Measurements from ENCODE around the gene MORN2.
A peak's percentile ranks its signal among the peaks of the same experiment; 100 is the strongest.
"Not testable (repeated sequence)": the region's sequence is repeated elsewhere in the genome, so short reads cannot be mapped to it uniquely, and the experiment has no call there.

Gene MORN2

GRCh38 chr2:38875576-38876367 lies at the start of gene MORN2, which contains the start of gene DHX57:
TSS of gene MORN2 (plus strand) at chr2:38875976.
TSS of gene DHX57 (minus strand) at chr2:38875934. CDS start at chr2:38868405, 7,529 bp downstream.
- DNase-seq = peak; percentile 37

DNA sequence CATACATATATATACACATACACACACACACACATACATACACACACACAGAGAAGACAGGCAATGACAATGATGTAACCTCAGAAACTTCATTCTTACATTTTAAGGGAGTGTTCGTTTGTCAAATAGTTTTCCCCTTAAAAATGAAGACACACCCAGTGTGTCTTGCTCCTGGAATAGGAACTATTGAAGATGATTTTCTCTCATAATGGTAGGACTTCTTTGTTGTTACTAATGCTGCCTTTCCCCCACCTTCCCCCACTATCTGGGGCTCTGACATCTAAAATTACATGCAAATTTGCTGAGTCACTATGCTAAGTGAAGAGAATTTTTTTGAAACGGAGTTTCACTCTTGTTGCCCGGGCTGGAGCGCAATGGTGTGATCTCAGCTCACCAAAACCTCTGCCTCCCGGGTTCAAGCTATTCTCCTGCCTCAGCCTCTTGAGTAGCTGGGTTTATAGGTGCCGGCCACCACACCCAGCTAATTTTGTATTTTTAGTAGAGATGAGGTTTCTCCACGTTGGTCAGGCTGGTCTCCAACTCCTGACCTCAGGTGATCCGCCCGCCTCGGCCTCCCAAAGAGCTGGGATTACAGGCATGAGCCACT lies 48.1 kb upstream of the MORN2 start:
- not testable (repeated sequence) for DNase-seq

- DNase-seq = no peak
These were observed 47.3 kb upstream of the MORN2 start for GRCh38 chr2:38828460-38828859.

GRCh38 chr2:38829971-38830370 lies 45.8 kb upstream of the MORN2 start:
- no peak for DNase-seq

GRCh38 chr2:38830526-38831159 lies 45.1 kb upstream of the MORN2 start:
- no peak for DNase-seq

DNA sequence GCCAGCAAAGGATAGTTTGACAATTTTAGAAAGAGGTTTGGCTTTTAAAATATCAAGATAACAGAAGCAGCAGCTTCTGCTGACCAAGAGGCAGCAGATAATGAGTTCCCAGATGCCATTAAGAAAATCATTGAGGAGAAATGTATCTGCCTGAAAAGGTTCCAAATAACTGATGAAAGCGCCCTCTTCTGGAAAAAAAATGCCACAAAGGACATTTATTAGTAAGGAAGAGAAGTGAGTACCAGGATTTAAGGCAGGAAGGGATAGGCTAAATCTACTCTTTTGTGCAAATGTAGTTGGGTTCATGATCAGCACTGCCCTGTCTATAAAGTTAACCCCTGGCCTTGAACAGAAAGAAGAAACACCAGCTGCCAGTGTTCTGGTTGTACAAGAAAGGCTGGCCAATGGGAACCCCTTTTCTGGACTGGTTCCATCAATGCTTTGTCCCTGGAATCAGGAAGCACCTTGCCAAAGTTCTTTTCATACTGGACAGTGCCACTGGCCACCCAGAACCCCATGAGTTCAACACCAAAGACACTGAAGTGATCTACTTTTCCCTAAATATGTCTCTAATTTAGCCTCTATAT lies 40.7 kb upstream of the MORN2 start:
- DNase-seq = no peak

GRCh38 chr2:38835990-38836389 lies 39.8 kb upstream of the MORN2 start:
- DNase-seq = no peak

GRCh38 chr2:38836791-38837190 lies 39.0 kb upstream of the MORN2 start:
- no peak for DNase-seq

GRCh38 chr2:38850045-38850444 lies 25.7 kb upstream of the MORN2 start:
- no peak for DNase-seq

DNA sequence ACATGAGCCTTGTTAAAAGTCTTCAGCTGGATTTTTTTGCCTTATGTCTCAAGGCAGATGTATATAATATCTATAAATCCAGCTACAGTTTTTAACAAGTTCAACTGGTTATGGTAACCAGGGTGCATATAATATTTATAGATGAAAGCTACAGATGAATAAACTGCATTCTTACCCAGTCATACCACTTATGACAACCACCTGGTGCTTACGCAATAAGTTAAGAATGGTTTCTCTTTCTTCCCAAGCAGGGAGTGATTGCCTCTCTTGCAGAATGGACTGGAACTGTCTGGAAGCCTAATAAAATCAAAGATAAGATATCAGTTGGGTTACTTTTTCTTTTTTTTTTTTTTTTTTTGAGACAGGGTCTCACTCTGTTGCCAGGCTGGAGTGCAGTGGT lies 19.6 kb upstream of the MORN2 start:
- no peak for DNase-seq

GRCh38 chr2:38862476-38862875 lies 13.3 kb upstream of the MORN2 start:
- DNase-seq = no peak

DNA sequence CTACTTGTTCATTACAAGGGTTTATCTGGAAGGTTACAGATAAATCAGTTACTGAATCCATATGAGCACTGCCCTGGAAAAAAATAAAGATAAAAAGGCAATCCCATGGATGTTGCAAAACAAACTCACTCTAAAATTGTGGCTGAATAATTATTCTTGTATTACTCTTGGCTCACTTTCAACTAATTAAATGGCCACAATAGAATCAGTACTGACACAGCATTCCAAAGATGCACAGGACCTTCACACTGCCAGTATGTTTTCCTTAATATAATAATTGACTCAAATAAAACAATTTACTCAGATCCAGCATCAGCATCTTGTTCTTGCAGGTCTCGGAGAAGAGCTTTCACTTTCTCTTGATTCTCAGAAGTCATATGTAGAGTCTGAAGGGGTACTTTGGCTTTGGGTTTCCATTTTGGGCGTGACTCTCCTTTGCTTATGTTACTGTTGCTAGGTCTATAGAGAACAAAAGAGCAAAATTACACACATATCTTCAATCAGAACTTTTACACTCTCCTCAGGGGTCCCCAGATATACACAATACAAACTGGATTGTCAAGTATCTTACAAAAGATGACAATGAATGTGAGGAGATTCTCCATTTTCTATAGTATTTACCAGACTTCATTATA lies 12.6 kb upstream of the MORN2 start:
- no peak for DNase-seq

DNA sequence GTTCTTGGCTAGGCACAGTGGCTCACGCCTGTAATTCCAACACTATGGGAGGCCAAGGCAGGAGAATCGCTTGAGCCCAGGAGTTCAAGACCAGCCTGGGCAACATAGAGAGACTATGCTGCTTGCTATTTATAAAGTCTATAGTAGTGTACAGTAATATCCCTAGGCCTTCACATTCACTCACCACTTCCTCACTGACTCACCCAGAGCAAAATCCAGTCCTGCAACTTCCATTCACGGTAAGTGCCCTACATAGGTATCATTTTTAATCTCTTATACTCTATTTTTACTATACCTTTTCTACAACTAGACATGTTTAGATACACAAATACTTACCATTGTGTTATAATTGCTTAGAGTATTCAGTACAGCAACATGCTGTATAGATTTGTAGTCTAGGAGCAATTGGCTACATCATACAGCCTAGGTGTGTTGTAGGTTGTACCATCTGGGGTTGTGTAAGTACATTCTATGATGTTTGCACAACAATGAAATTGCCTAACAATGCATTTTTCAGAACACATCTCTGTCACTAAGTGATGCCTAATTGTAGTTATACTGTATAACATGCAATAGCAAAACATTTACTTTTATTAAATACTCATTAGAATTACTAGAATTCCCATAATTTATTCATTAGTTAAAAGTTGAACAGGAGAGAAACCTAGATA lies 8.9 kb upstream of the MORN2 start:
- DNase-seq = no peak

GRCh38 chr2:38871432-38871831 lies 4.3 kb upstream of the MORN2 start:
- no peak for DNase-seq

GRCh38 chr2:38873763-38874162 lies 2.0 kb upstream of the MORN2 start:
- DNase-seq = no peak

DNA sequence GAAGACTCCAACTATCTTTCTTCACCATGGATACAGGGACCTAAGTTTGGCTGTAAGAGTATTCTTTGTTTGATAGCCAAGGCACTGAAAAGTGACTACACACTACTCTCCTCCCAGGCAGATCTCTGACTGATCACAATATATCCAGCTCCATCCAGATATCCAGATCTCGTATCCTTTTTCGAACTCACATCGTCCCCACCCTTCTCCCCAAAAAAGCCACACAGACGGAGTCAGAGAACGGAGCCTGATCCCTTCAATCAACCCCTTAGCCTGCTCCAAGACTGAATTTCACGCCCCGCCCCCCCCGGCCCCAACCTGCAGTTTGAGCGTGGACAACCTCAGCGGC lies 575 bp upstream of the MORN2 start:
- no peak for DNase-seq

GRCh38 chr2:38876407-38876806 lies 631 bp downstream of the MORN2 start:
- no peak for DNase-seq

- no peak for DNase-seq
These were observed 10.3 kb downstream of the MORN2 start for GRCh38 chr2:38886063-38886462.

GRCh38 chr2:38887347-38887746 lies 11.6 kb downstream of the MORN2 start:
- no peak for DNase-seq

- no peak for DNase-seq
These were observed 12.3 kb downstream of the MORN2 start for GRCh38 chr2:38887902-38888554.

DNA sequence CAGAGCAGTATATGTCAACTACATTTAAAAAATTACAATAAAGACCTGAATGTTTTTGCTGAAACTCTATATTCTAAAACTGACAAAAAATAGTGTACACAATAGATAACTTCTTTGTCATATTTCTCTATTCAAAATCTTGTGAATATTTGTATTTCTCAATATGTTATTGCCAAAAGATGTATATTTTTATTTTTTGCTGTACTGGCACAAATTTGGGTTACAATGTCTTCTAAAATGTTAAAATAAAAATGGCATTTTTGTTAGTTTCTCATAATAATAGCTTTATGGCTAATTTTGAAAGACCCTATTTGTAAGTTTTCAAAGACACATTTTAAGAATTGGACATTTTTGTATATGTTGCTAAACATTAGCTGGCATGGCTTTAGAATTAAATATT lies 13.3 kb downstream of the MORN2 start:
- no peak for DNase-seq

DNA sequence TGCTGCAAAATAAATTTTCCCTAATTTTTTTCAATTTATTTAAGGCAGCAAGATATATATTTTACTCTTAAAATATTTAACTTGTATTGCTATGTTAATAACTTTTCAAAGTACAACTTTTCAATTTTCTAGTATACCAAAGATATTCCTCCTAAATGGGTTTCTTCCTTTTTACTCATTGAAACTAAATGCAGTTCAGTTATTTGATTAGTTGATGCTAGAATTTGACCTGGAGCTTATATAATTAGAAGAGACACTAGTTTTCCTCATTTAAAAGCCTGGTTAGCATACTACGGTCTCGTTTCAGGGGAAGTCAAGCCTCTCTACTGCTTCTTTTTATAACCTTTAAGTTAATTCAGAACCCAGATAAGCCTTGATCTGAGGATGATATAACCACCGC lies 13.8 kb downstream of the MORN2 start, which contains the start of gene ARHGEF33:
Gene ARHGEF33 (plus strand): TSS at position 301 of the 400 bp plus-strand sequence. CDS start 29,573 bp downstream, outside the sequence.
- DNase-seq = no peak

Measured in NCI-H187 treated with DMSO at 0.1 percent for 48 hours (cell line).